Keratinocyte (primary cell): ENCODE data around the gene TSHZ2.
"Not testable (repeated sequence)": the region's sequence is repeated elsewhere in the genome, so short reads cannot be mapped to it uniquely, and the experiment has no call there.

ENCODE experiments used
- CTCF ChIP-seq, 3 experiments: IDR thresholded peaks in 1 of 3; conservative IDR thresholded peaks in 1 of 3; optimal IDR thresholded peaks in 1 of 3; 2 replicates in 2 of 3; 3 replicates in 1 of 3; pipeline versions ENCODE3 to v1.5.1; 2011; ENCODE audit warnings: low read length in 3 of 3, mild to moderate bottlenecking in 3 of 3, moderate library complexity in 2 of 3, control low read depth in 1 of 3, inconsistent platforms in 1 of 3; ENCODE audit not compliant: insufficient read depth in 2 of 3; ENCODE audit errors: extremely low read depth in 1 of 3
- EZH2 ChIP-seq: IDR thresholded peaks from one replicate; pipeline ENCODE4 v1.6.1; 2012; ENCODE audit warnings: inconsistent platforms, mild to moderate bottlenecking, low read length, moderate library complexity

GRCh38 chr20:53024653-53025052 lies 52.5 kb downstream of the TSHZ2 start:
- not testable (repeated sequence) for TF ChIP-seq CTCF (optimal IDR thresholded peaks at IDR 0.05 in 1 of 3, IDR thresholded peaks at IDR 0.05 in 1 of 3, conservative IDR thresholded peaks at IDR 0.05 in 1 of 3; ENCODE audit: extremely low read depth in 1 of 3, insufficient read depth in 2 of 3, low read length in 3 of 3); EZH2
